Endothelial cell of umbilical vein (primary cell): ENCODE measurements around the gene ATP13A2. TPM values are rescaled to one million over a fixed set of nuclear protein-coding genes. Genes with fewer than 3 reads are reported as not detected.

Experiments
- BruUV-seq: library from RNA; stranded (reverse); fragments of 400-500 nt; replicated peaks from 2 replicates; lab custom pipeline; 2021; lab: Mats Ljungman, UMichigan
- CTCF ChIA-PET: fragments of 300-600, 350-600 bp; sonication (Branson Sonifier 250); formaldehyde crosslinking; loops from one replicate; lab custom pipeline; 2021; ENCODE audit warnings: antibody characterized with exemption, inconsistent platforms; lab: Charles Lee
- POLR2A ChIA-PET: fragments of 300-600, 350-600 bp; sonication (Branson Sonifier 250); formaldehyde crosslinking; loops from one replicate; lab custom pipeline; 2021; ENCODE audit warnings: antibody characterized with exemption, inconsistent platforms; lab: Charles Lee
- DNase-seq: peaks from one replicate; pipeline ENCODE4 v3.0.0-alpha.2; 2011; ENCODE audit warnings: low read depth, low spot score
- FAIRE-seq: peaks from 2 replicates; lab custom pipeline; 2011; peaks lifted over from hg19 to GRCh38; lab: Jason Lieb, UNC
- H2AFZ ChIP-seq: 2 replicates; pipeline ENCODE4 v1.6.0; 2012; ENCODE audit warnings: low read depth, low read length, control low read depth, inconsistent platforms
- H3K27ac ChIP-seq: 2 replicates; pipeline ENCODE4 v1.5.1; 2011; ENCODE audit warnings: low read depth, mild to moderate bottlenecking, control low read depth, low read length, moderate library complexity; ENCODE audit not compliant: insufficient read depth
- H3K27me3 ChIP-seq, 2 experiments: 2 replicates each; pipeline versions ENCODE4 v1.6.0 to v1.6.1; 2011; ENCODE audit warnings: low read length in 2 of 2, mixed read lengths in 1 of 2; ENCODE audit not compliant: control insufficient read depth in 2 of 2, insufficient read depth in 2 of 2
- H3K36me3 ChIP-seq, 2 experiments: 2 replicates in 1 of 2; 3 replicates in 1 of 2; pipeline ENCODE4 v1.5.1; 2011; ENCODE audit warnings: low read length in 2 of 2, mild to moderate bottlenecking in 1 of 2, moderate library complexity in 1 of 2; ENCODE audit not compliant: control insufficient read depth in 2 of 2, insufficient read depth in 2 of 2; ENCODE audit errors: extremely low read depth in 1 of 2
- H3K4me1 ChIP-seq: 3 replicates; pipeline ENCODE4 v1.5.1; 2011; ENCODE audit warnings: mild to moderate bottlenecking, low read length; ENCODE audit not compliant: control insufficient read depth, insufficient read depth; ENCODE audit errors: extremely low read depth
- H3K4me2 ChIP-seq: 2 replicates; pipeline ENCODE4 v1.6.1; 2011; ENCODE audit warnings: low read length, control low read depth, mixed read lengths; ENCODE audit not compliant: insufficient read depth
- H3K4me3 ChIP-seq, 3 experiments: fragments of 200-600 bp in 1 of 3; sonication (generic), shearing (Covaris generic) in 1 of 3; replicated peaks in 1 of 3; 2 replicates each; pipeline ENCODE4 v1.5.1; 2011 to 2016; ENCODE audit warnings: control low read depth in 3 of 3, low read length in 3 of 3, mild to moderate bottlenecking in 2 of 3, inconsistent platforms in 1 of 3, low read depth in 1 of 3, moderate library complexity in 1 of 3; ENCODE audit not compliant: insufficient read depth in 1 of 3
- H3K79me2 ChIP-seq: 2 replicates; pipeline ENCODE4 v1.6.0; 2012; ENCODE audit warnings: low read length, inconsistent platforms; ENCODE audit not compliant: control insufficient read depth, insufficient read depth
- H3K9ac ChIP-seq: replicated peaks from 2 replicates; pipeline ENCODE3; 2011; ENCODE audit warnings: low read length, control low read depth; ENCODE audit not compliant: insufficient read depth; ENCODE audit errors: extremely low read depth
- H3K9me1 ChIP-seq: replicated peaks from 3 replicates; pipeline ENCODE4 v1.6.0; 2011; ENCODE audit warnings: mild to moderate bottlenecking, low read length; ENCODE audit not compliant: control insufficient read depth, insufficient read depth; ENCODE audit errors: extremely low read depth
- H3K9me3 ChIP-seq: replicated peaks from 2 replicates; pipeline ENCODE4 v1.5.1; 2012; ENCODE audit warnings: low read length, inconsistent platforms; ENCODE audit not compliant: control insufficient read depth, insufficient read depth
- H4K20me1 ChIP-seq: replicated peaks from 2 replicates; pipeline ENCODE3; 2011; ENCODE audit warnings: mild to moderate bottlenecking, low read length; ENCODE audit not compliant: control insufficient read depth, insufficient read depth; ENCODE audit errors: extremely low read depth
- CTCF ChIP-seq, 2 donors: IDR thresholded peaks; 1 replicate in 1 of 2; 2 replicates in 1 of 2; pipeline ENCODE4 v1.5.1; 2011; ENCODE audit warnings: low read length in 2 of 2, mild to moderate bottlenecking in 2 of 2, moderate library complexity in 2 of 2, control low read depth in 1 of 2, inconsistent platforms in 1 of 2, low read depth in 1 of 2; ENCODE audit not compliant: insufficient read depth in 1 of 2; ENCODE audit errors: extremely low read depth in 1 of 2
- EZH2 ChIP-seq: IDR thresholded peaks from 2 replicates; pipeline ENCODE4 v1.6.1; 2012; ENCODE audit warnings: borderline replicate concordance, low read depth, mild to moderate bottlenecking, moderate library complexity, low read length, inconsistent platforms; ENCODE audit not compliant: severe bottlenecking
- FOS ChIP-seq: IDR thresholded peaks from 2 replicates; pipeline ENCODE4 v1.6.1; 2011; ENCODE audit warnings: mild to moderate bottlenecking, low read length, moderate library complexity, borderline replicate concordance; ENCODE audit not compliant: insufficient read depth
- JUN ChIP-seq: IDR thresholded peaks from 2 replicates; pipeline ENCODE4 v1.6.1; 2011; ENCODE audit warnings: borderline replicate concordance, low read depth; ENCODE audit not compliant: insufficient read length, insufficient read depth
- MAX ChIP-seq: IDR thresholded peaks from 2 replicates; pipeline ENCODE4 v1.6.1; 2011; ENCODE audit not compliant: insufficient read depth, insufficient read length
- MYC ChIP-seq: IDR thresholded peaks from one replicate; pipeline ENCODE4 v1.6.1; 2011; ENCODE audit warnings: mild to moderate bottlenecking, low read depth, low read length
- POLR2A ChIP-seq: IDR thresholded peaks from 2 replicates; pipeline ENCODE4 v1.6.1; 2012; ENCODE audit warnings: low read depth, mild to moderate bottlenecking, control low read depth, low read length
- POLR2AphosphoS5 ChIP-seq: IDR thresholded peaks from 2 replicates; pipeline ENCODE4 v1.6.1; 2012; ENCODE audit warnings: low read depth, mild to moderate bottlenecking, control low read depth, low read length, moderate library complexity; ENCODE audit not compliant: insufficient read depth
- dilution Hi-C: fragments of 300-500 bp; cut with MboI; formaldehyde crosslinking; loops from one replicate; pipeline ENCODE4 v1.15.0; 2019; ENCODE audit warnings: low sequenced_read_pairs; ENCODE audit not compliant: extremely low pct_ligation_motif_present
- intact Hi-C: fragments of 100-400 bp; cut with micrococcal nuclease; formaldehyde crosslinking; loops from one replicate; pipeline ENCODE4 v1.10.0; 2022
- polyA plus RNA-seq, 4 experiments: library from polyadenylated mRNA; depleted of rRNA in 3 of 4; stranded (reverse) in 3 of 4; unstranded in 1 of 4; fragments of >200 nt; gene quantifications; 2 replicates each; pipeline versions ENCODE4 v1.2.1 to v1.2.3, GENCODE V29; 2011 to 2012; ENCODE audit warnings: missing spikeins in 1 of 4
- total RNA-seq: library from RNA; stranded (reverse); gene quantifications from 2 replicates; pipeline ENCODE4 v1.2.3, GENCODE V29; 2021

Gene ATP13A2
- total and polyA plus RNA-seq, 2 donors (not counting 3 experiments of a cell fraction or from before 2014, with no cell fraction given): 44.9 to 60.6 TPM

- no peak overlapping the region for H3K4me3 ChIP-seq
- DNase-seq (no peak), FAIRE-seq (no peak)
- H3K27ac ChIP-seq: no peak overlapping the region
- no peaks in the 10 kb centered on the region for H3K27me3 ChIP-seq
- TF ChIP-seq POLR2A: no peak
- TF ChIP-seq JUN: no peak
- no peak for TF ChIP-seq POLR2AphosphoS5
- no peak for TF ChIP-seq MYC
- TF ChIP-seq EZH2: no peak
- no peak for TF ChIP-seq MAX
- no peak for TF ChIP-seq FOS
- no peak for TF ChIP-seq CTCF (IDR thresholded peaks at IDR 0.05; ENCODE audit: extremely low read depth in 1 of 2, insufficient read depth in 1 of 2, low read depth in 1 of 2, low read length in 2 of 2)
- peaks cover 0 to 9% of the 10 kb centered on the region in 2 experiments for H3K36me3 ChIP-seq
- CTCF ChIA-PET: interaction anchor here (1.6 to 2.7 kb wide), 4 partner anchors 16 to 32 kb away, joined by 5 to 8 read pairs (median 7); no protein-coding TSS in a partner anchor
- H3K9ac ChIP-seq: no peak overlapping the region
- POLR2A ChIA-PET: no interaction called here
- no TSS peak for BruUV-seq
- H3K4me2 ChIP-seq: no peak overlapping the region
- H3K9me1 ChIP-seq: no peaks in the 10 kb centered on the region
- no peaks in the 10 kb centered on the region for H3K79me2 ChIP-seq
- dilution Hi-C loops: no loop called here
- peaks cover 24% of the 10 kb centered on the region for H3K4me1 ChIP-seq
- no peak overlapping the region for H2AFZ ChIP-seq
- H4K20me1 ChIP-seq: no peaks in the 10 kb centered on the region
- intact Hi-C loops: loop anchor here (1.0 to 2.0 kb wide), 3 partner anchors 16 to 27 kb away; partner anchors contain the start of gene ATP13A2
- no peaks in the 10 kb centered on the region for H3K9me3 ChIP-seq
Observed at GRCh38 chr1:16983649-16984048, 28.1 kb downstream of the ATP13A2 start.
